GM20000 (cell line): ENCODE results near the gene SEC22C.
"Not testable (repeated sequence)": the region's sequence is repeated elsewhere in the genome, so short reads cannot be mapped to it uniquely, and the experiment has no call there.

Experiments used
- DNase-seq: peaks from one replicate; pipeline ENCODE4 v3.0.0; 2012; ENCODE audit warnings: low spot score
- CTCF ChIP-seq: IDR thresholded peaks from 2 replicates; pipeline ENCODE4 v1.5.1; 2012; ENCODE audit warnings: mild to moderate bottlenecking, control low read depth; ENCODE audit errors: extremely low read depth, missing control alignments

SEC22C gene

GRCh38 chr3:42602961-42603360, 21.2 kb upstream of the SEC22C start:
- DNase-seq, result no peak
- no peak for TF ChIP-seq CTCF

GRCh38 chr3:42601896-42602581, 20.3 kb upstream of the SEC22C start:
- DNase-seq, result no peak
- TF ChIP-seq CTCF, result peak; percentile 5

- no peak for TF ChIP-seq CTCF
- DNase-seq, result no peak
Measured at GRCh38 chr3:42600958-42601675, 19.4 kb upstream of the SEC22C start.

GRCh38 chr3:42600111-42600957, 18.6 kb upstream of the SEC22C start, which contains the start of gene NKTR:
Gene NKTR (plus strand): TSS chr3:42600686. CDS start chr3:42601007, 321 bp downstream.
- peak; percentile 92 for DNase-seq
- TF ChIP-seq CTCF, result no peak

- not testable (repeated sequence) for DNase-seq
Measured at GRCh38 chr3:42597098-42597497, 15.3 kb upstream of the SEC22C start.

GRCh38 chr3:42595682-42596081, 13.9 kb upstream of the SEC22C start:
- TF ChIP-seq CTCF, result no peak
- DNase-seq, result no peak

- DNase-seq, result no peak
- TF ChIP-seq CTCF, result no peak
Measured at GRCh38 chr3:42593635-42594034, 11.9 kb upstream of the SEC22C start.
